HG03103 (cell line): ENCODE data around the gene HSD11B2.

Source experiments
- ATAC-seq: cut with Tn5 transposase; IDR thresholded peaks from one replicate; pipeline ENCODE4 v1.9.1; 2021; ENCODE audit warnings: low read depth; ENCODE audit not compliant: unreplicated experiment

HSD11B2 gene

DNA sequence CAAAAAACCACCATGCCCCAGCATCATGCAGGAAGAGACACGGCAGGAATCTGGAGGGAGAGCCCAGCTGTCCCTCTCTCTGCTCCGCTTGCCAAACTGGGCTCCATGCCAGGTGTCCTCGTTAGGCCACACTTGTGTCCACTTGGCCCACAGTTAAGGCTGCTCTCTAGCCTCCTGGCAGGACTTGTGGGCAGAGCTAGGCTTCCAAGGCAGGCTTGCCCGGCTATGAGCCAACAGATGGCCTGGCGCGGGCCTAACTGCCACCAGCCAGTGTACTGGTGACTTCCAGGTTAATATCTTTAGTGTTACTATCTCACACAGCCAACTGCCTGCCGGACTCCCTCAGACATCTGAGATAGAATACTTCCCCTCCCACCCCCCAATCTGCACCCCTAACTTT lies 39.4 kb downstream of the HSD11B2 start:
- no peak for ATAC-seq

DNA sequence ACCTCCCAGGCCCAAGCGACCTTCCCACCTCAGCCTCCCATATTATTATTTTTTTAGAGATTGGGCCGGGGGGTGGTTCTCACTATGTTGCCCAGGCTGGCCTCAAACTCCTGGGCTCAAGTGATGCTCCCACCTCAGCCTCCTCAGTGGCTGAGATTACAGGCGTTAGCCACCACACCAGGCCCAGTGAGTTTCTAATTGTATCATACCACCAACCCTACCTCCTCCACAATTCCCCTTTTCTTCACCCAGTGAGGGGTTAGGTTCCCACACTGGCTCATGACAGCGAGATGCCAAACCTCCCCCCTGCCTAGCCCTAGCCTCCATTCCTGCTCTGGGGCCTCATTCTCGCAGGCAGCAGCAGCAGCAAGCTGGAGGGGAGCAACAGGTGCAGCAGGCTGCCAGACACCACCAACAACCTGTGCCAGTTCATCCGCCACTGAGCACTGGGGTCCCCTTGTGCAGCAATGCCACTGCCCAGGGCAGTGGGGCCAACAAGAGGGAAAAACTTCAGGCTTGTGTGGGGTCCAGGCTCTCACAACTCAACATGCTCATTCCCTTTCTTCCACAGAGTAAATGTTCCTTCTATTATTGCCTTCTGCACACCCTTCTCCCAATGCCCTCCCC lies 41.0 kb downstream of the HSD11B2 start:
- no peak for ATAC-seq

DNA sequence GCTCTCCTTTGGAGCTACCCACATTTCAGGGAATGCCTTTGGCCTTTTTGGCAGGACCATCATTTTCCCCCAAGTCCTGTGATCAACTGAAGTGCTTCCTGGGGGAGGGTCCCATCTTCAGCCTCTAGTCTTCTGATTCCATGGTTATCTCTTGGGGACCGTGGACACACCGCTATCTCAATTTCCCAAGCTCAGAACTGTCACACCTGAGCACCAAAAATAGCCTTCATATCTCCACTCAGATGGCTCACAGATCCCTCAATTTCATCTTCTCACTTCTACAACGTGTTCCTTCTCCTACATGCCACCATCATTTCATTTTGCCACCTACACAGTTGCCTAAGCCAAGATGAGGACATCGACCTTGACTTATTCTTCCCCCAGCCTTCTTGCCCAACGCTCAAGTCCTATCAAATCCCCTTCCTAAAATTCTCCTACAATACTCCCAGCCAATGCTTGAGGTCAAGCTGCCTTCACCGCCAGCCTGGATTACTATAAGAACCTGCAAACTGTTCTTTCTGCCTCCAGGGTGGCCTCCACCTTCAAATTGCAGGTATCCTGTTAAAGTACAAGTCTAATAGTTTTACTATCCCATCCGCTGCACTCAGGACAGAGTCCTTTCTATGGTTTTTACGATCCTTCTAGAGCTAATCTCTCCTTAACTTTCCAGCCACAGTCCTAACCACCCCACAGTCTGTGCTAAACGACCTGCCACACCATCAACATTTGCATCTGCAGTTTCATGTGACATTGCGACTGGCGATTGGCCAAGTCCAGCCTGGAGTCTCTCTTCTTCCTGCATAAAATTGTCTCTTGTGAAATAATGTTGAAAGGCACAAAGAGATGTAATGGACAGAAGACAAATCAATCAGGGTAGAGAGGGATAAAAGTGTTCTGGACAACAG lies 43.9 kb downstream of the HSD11B2 start:
- ATAC-seq = no peak

DNA sequence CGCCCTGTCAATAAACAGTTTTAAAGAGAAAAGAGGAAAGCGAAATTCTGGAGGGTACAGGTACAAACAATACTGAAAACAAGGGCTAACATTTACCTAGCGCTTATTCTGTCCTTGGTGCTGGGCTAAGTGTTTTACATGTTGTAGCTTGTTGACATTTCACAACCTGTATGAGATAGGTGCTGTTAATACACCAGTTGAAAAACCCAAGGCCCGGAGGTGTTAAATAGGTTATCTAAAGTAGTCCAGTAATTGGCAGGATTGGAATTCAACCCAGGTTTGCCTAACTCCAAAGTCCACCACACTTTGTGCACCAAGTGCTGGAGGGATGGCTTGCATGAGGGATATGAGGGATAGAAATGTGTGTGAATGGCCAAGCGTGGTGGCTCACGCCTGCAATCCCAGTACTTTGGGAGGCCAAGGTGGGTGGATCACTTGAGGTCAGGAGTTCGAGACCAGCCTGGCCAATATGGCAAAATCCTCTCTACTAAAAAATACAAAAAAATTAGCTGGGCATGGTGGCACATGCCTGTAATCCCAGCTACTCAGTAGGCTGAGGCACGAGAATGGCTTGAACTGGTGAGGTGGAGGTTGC lies 47.1 kb downstream of the HSD11B2 start:
- no peak for ATAC-seq

DNA sequence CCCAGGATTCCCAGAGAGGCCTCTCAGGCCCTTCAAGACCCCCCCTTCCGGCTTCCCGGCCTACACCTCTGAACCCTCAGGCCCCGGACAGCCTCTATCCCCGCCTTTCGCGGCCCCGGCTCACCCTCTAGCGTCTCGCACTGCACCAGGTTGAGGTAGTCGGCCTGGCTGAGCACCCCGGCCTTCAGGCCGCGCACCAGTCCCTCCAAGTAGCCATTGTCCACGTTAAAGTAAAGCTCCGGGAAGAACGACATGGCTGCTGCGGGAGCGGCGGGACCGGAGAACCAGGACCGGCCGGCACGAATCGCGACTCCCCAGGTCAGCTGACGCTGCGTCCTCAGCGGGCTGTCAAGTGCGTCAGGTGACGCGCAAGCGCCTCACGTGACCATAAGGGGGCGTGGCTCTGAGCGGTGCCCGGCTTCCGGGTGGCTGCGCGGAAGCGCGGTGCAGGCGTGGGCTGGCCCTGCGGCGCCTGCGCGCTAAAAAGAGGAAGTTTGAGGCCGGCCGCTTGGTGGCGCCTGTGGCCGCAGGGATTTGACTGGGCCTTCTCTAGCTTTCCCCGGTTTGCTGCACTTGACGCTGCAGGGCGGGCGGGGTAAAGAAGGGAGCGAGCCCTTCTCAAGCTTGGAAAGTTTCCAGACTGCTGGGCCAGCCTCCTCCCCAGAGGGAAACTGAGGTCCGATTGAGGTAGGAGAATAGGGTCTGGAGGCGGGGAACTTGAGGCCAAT lies 50.1 kb downstream of the HSD11B2 start, which contains the start of gene ATP6V0D1:
Gene ATP6V0D1 (minus strand): TSS at position 325 of the 728 bp plus-strand sequence. CDS start 71 bp downstream, at position 254.
- peak; percentile 89 for ATAC-seq

DNA sequence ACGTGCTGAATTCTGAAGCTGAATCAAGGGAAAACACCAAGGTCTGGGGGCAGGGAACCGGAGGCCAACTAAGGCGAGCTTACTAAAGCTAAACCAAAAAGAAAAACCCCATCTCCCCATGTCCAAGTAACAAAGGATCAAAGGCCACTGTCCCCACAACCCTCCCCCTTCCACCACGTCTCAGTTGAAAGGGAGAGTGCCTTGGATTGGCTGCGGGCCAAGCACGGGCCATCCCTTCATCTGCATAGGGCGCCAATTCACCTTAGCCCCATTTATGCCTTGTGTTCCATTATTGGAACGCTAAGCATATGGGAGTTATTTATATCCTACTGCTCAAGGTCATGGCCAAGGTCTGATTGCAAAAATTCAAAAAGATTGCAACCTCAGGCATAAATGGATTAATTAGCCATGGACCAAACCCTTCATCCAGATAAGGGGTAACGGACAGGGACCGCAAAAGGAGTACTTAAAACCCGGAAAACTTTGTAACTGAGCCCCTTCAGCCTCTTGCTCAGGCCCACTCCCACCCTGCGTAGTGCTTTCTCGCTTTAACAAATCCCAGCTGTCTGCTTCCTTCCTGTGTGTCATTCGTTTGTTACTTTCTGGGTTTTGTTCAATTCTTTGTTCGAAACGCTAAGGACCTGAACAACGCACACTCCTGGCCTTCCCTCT lies 50.8 kb downstream of the HSD11B2 start:
- no peak for ATAC-seq

DNA sequence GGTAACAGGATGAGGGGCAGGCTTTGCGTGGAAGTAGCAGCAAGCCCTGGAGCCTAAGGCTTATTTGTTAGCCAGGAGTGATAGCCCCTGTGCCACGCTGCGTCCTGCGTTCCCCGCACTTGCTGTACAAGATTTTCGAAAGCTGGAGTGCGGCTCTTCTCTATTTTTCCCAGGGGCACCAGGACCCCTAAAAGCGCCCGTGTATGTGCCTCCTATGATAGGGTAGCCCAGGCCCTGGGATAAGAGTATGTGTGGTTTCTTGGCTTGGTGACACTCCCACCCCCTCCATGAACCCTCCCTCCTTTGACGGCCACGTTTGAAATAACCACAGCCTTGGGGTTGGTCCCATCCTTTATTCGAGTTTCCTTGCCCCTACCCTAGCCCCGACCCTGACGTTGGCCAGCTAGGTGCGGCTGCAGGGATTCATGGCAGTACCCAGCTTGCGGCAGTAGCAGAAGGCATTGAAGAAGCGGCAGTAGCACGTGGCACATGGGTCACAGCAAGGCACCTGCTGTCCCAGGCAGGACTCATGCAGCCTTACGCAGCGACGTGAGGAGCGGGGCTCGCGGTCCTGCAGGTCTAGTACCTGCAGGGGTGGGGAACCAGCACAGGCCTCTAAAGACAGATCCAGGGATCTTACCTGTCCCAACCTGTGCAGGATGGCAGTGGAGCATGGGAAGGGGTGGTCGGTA lies 51.5 kb downstream of the HSD11B2 start:
- ATAC-seq = no peak

DNA sequence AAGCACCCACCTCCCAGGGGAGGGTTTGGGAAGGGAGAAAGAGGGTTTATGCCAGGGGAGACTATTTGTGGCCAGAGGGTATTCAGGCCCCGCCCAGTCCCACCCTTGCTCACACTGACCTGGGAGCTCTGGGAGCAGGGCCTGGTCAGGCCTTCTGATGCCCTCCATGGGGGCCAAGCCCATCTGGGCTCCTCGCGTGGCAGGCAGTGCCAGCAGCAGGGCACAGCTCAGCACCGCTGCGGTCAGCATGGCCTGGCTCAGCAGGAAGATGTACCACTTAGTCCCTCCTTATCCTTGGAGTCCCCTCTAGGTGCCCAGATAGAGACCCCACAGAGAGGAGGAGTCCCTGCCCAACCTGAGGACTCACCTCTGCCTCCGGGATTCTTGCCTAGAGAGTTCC lies 52.2 kb downstream of the HSD11B2 start, which contains the start of gene AGRP:
Gene AGRP (minus strand): TSS at position 398 of the 400 bp plus-strand sequence. CDS start 149 bp downstream, at position 249.
- no peak for ATAC-seq

DNA sequence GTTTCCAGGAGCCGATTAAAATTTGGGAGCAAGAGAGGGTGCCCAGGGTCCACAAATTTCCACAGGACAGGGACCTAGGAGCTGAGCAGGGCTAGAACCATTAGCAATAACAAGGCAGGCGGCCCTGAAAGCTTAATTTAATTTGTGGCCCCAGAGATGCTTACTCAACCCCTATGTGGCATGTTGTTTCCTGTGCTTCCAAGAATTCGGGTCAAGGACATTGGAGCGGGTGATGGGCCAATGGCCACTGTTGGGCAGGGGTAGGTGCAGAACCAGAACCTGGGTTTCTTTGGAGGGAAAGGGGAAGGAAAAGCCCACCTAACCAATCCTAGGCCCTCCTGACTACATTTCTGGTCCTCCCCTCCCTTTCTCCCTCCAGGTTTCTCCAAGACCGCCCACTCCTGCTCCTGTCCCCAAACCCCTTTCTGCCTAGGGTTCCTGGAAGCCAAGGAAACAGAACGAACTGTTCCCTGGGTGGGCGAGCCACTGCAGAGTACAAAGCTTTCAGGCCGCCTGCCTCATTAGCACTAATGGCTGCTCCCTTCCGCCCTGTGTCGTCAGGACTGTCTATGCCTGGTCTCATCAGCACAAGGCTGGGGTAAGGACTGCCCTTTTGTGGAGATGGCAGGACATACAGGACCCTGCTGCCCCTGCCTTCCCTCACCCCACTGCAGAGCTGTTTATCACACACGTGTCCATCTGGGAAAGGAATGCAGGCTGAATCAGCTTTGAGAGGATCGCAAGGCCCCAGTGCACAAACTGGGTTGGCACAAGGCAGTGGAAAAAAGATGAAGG lies 53.0 kb downstream of the HSD11B2 start:
- ATAC-seq = no peak

DNA sequence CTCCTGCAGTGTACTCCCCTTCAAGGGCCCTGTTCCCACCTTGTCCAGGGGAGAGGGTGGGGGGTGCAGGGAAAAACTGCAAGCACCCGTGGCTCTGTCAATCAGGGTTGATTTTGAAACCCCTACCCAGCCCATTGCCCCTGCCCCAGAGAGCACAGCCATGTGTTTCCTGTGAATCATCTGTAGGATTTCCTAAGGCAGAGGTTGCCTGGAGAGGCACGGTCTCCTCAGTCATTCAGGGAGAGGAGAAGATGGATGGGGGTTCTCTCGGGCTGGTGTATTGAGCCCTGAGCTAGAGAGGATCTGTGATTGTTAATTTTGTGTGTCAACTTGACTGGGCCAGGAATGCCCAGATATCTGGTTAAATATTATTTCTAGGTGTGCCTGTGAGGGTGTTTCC lies 55.9 kb downstream of the HSD11B2 start:
- ATAC-seq = no peak
